Endometrium (tissue), 2 donors: ENCODE measurements around the gene FANCD2OS.
"Not testable (repeated sequence)": the region's sequence is repeated elsewhere in the genome, so short reads cannot be mapped to it uniquely, and the experiment has no call there.

ENCODE experiments used
- FAIRE-seq: peaks from 2 replicates; lab custom pipeline; 2012; peaks lifted over from hg19 to GRCh38; lab: Jason Lieb, UNC
- donor health status: control.
- donor health status: control.

FANCD2OS gene

DNA sequence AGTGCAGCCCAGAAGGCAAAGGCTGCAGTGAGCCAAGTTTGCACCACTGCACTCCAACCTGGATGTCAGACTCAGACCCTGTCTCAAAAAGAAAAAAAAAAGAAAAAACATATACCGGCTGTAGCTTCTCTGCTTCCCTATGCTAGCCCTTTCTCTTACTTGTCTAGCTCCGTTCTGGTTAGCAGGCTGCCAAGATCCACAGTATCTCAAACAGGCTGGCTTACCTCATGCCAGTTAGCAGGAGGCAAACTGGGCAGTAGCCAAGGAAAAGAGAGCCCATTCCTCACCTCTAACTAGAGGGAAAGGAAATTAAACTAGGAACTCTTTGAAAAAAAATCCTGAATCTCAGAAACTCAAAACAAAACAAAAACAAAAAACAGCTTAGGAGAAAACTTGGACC is 16.7 kb downstream of the FANCD2OS start:
- FAIRE-seq = not testable (repeated sequence)

DNA sequence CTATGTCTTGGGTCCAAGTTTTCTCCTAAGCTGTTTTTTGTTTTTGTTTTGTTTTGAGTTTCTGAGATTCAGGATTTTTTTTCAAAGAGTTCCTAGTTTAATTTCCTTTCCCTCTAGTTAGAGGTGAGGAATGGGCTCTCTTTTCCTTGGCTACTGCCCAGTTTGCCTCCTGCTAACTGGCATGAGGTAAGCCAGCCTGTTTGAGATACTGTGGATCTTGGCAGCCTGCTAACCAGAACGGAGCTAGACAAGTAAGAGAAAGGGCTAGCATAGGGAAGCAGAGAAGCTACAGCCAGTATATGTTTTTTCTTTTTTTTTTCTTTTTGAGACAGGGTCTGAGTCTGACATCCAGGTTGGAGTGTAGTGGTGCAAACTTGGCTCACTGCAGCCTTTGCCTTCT is 17.3 kb downstream of the FANCD2OS start:
- FAIRE-seq = not testable (repeated sequence)

DNA sequence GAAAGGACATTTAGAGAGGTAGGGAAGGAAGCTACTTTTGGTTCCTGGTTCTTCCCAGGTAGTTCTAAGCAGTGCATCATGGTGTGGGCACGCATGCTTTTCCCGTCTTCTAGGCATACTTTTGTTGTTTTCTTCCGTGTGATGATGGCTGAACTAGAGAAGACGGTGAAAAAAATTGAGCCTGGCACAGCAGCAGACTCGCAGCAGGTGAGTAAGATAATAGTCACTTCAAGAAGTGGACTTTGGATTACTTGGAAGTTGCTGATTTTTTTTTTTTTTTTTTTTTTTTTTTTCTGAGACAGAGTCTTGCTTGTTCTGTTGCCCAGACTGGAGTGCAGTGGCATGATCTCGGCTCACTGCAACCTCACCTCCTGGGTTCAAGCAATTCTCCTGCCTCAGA is 17.9 kb downstream of the FANCD2OS start:
- FAIRE-seq = no peak

DNA sequence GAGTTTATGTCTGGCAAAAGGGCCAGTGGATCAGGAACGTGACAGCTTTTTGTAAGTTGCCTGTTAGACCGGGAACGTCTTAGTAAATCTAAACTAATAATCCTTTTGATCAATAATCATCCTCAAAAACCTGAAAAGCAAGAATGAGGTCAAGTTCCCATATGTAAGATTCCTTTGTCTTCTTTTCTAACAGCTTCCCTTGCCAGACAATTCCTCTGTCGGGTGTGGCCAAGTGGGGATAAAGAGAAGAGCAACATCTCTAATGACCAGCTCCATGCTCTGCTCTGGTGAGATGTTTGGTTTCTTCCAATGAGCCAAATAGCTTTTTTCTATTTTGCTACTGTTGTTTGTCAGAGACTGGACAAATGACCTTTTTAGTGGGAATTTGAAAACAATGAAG is 19.8 kb downstream of the FANCD2OS start:
- FAIRE-seq = no peak

DNA sequence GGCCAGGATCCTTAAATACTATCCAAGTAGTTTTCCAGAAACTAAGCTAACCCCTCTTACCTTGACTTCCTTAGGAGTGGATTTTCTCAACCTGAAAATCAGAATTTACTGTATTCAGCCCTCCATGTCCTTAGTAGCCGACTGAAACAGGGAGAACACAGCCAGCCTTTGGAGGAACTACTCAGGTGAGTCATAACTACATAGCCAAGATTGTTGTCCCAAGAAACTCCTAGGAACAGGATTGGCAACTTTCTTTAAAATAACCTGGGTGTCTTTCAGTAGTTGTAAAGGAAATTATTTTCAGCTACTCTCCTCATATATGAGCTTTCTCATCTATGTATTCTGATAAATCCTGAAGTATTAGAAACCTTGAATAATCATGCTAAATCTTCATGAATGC is 22.3 kb downstream of the FANCD2OS start:
- no peak for FAIRE-seq

DNA sequence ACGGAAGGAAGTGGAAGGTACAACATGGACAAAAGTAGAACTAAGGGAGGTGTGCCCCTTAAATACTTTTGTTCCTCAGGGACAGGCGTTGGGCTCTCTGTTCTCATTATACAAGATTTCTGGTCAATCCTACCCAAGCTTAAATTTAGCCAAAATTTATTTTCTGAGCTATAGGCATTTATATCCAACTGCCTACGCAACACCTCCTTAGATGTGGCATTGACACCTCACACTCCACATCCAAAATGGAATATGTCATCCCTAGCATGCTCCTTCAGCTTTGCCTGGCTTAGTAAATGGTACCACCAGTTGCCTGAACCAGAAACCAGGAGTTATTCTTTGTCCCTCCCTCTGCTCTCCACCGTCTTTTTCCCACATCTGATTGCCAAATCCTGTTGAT is 26.2 kb downstream of the FANCD2OS start:
- no peak for FAIRE-seq

DNA sequence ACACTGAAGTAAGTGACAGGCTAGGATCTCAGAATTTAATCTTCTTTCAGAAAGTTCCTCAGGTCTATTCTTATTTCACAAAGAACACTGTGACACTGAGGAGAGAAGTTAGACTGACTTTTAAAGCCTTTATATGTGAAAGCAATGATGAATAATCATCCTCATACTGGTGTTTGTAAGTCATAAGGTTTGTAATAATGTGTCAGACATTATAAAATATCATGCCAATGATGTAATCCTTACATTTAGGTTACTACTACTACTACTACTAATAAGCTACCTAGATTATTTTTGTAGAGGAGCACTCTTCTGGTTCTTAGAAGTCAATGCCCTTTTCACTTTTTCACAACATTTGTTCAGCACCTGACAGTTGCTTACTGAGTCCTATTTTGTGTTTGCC is 33.4 kb downstream of the FANCD2OS start:
- no peak for FAIRE-seq

DNA sequence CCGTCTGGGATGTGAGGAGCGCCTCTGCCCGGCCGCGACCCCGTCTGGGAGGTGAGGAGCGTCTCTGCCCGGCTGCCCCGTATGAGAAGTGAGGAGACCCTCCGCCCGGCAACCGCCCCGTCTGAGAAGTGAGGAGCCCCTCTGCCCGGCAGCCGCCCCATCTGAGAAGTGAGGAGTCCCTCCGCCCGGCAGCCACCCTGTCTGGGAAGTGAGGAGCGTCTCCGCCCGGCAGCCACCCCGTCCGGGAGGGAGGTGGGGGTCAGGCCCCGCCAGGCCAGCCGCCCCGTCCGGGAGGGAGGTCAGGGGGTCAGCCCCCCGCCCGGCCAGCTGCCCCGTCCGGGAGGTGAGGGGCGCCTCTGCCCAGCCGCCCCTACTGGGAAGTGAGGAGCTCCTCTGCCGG is 38.0 kb downstream of the FANCD2OS start:
- not testable (repeated sequence) for FAIRE-seq

DNA sequence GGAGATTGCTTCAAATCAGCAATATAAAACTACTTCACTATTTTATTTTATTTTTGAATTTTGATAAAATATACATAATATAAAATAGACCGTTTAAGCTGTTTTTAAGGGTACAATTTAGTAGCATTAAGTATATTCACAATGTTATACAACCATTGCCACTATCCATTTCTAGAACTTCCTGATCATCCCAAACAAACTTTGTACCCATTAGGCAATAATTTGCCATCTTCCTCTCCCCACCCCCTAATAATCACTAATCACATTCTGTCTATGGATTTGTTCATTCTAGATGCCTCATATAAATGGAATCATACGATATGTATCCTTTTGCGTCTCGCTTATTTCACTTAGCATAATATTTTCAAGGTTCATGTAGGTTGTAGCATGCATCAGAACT is 53.0 kb downstream of the FANCD2OS start:
- FAIRE-seq = no peak
